Frontal cortex (tissue), 4 donors: ENCODE results near the gene PRR19. TPM values are rescaled to one million over a fixed set of nuclear protein-coding genes. Genes with fewer than 3 reads are reported as not detected.
A peak's percentile ranks its signal among the peaks of the same experiment; 100 is the strongest.
"Not testable (repeated sequence)": the region's sequence is repeated elsewhere in the genome, so short reads cannot be mapped to it uniquely, and the experiment has no call there.

ENCODE experiments used
- DNase-seq, 2 donors: peaks; one replicate each; pipeline ENCODE4 v3.0.0; 2012; ENCODE audit warnings: low spot score in 2 of 2
- FAIRE-seq: peaks from 2 replicates; lab custom pipeline; 2012; peaks lifted over from hg19 to GRCh38; lab: Jason Lieb, UNC
- total RNA-seq: library from RNA; depleted of rRNA; stranded (reverse); fragments of >200 nt; gene quantifications from one replicate; pipeline ENCODE4 v1.2.3, GENCODE V29; 2014
- donor health status: control.
- donor health status: control.
- donor health status: control.

The PRR19 gene
- total RNA-seq, 1 donor from 2014 or later: 2.0 TPM

DNA sequence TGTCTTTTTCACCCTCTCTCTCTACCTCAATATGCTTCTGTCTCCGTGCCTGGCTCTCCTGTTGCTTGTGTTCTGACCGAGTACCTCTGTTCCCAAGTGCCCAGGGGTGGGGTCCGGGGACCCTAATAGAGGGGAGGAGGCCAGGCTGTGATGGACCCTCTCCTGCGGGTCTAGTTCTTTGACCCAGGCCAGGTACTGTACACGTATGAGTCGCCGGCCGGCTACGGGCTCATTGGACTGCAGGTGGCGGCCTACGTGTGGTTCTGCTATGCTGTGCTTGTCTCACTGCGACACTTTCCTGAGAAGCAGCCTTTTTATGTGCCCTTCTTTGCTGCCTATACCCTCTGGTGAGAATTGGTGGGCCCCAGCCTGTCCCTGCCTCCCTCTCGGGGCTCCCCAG lies 15.6 kb downstream of the PRR19 start:
- FAIRE-seq (no peak), DNase-seq (no peak)

DNA sequence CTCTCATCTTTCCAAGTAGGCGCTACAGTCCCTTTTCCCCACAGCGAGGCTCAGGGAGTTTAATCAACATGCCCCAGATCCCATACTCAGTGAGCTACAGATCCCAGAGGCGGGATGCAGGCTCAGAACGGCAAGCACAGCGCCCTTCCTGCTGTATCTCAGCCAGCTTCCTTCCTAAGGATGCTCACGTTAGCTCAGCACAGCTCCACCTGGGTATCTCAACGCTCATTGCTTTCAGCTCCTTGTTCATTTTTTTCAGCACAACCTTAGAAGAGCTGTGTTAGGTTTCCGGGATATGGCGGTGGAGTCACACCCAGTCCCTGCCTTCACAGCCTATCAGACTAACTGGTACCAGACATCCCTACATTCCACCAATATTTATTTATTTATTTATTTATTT lies 20.4 kb downstream of the PRR19 start:
- no peak for FAIRE-seq
- DNase-seq: no peak

DNA sequence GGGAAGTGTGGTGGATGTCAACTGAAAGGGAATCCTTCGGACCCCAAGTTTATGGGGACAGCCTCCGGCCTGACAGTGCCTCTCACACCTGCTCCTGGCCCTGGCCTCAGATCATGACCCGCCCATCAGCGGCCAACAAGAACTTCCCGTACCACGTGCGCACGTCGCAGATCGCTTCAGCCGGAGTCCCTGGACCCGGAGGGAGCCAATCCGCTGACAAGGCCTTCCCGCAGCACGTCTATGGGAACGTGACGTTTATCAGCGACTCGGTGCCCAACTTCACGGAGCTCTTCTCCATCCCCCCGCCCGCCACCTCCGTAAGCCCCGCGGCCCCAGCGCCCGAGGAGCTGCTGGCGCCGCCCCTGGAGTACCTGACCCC lies 21.5 kb downstream of the PRR19 start:
- FAIRE-seq (no peak), DNase-seq (no peak)

DNA sequence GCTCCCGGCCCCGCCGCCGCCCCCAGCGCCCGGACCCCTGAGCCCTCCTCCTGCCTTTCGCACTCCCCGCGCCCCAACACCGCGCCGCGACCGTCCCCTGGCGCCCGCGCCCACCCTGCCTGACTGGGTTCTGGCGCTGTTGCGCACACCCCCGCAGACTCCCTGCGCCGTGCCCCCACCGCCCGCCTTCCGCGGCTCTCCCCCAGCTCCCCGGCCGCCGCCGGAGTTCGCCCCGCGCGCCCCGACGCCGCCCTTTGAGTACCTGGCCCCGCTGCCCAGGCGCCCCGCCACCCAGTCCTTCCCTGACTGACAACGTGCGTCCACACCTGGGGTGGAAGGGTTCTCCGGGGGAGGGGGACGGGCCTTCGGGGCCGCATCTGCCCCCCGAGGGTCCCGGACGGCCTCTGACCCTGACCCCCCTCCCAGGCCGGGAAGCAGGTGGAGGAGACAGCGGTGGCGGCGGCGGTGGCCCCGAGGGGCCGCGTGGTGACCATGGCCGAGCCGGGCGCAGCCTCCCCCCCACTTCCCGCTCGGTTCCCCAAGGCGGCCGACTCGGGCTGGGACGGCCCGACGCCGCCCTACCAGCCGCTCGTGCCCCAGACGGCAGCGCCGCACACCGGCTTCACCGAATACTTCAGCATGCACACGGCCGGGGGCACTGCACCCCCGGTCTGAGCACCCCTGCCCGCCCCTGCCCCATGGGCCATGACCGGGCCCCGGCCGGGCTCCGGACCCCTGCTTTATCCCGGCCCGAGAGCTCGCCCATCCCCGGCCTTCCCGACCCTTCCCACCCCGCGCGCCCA lies 22.1 kb downstream of the PRR19 start:
- FAIRE-seq (no peak), DNase-seq (no peak)

DNA sequence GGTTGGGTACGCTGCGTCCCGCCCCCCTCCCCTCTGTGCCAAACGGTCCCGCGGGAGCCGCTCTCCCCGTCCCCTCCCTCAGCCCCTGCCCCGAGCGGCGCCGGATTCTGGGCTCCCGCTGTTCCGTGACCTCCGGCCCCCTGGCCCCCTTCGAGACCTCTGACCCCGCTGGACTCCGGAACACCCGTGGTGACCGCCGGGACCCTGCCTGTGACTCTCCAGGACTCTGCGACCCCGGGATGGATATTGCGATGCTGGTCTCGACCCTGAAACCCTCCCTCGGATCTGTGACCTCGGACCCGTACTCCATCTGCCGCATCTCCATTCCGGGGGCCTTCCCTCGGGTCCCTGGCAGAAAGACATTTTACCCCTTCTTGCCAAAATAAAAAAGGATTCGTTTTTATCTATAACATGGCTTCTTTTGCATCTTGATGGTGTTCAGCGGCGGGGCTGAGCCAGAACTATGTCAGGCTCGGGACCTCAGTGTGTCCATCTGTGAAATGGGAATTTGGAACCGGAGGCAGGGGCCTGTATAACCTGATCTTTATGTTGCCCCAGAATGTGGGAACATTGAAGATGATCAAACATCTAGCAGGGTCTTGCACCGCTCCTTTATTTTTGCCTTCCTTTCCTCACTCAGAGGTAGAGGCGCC lies 22.8 kb downstream of the PRR19 start:
- DNase-seq (no peak), FAIRE-seq (no peak)

DNA sequence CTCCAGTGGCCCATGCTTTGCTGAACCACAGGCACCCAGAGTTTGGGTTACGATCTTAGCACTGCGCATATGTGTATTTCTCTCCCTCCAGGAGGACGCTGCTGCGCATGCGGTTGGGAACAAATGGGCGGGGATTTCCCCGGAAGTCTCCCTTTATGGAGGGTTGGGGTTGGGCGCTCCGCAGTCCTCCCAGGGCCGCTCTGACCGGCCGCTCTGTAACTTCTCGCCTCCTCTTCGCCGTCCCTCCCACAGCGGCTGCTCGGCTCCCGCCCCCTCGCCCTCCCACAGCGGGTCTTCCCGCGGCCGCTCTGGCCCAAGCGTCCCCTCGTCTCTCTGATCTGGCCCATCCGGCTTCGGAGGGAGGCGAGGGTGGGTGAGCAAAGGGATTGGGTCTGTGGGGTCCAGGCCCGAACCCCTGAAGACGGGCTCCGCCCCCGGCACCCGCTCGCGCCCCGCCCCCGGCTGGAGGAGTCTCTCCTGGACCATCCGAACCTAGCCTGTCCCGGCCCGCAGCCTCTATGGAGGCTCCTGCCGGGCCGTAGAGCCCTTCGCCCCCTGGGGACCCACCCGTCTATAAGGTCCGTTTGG lies 23.5 kb downstream of the PRR19 start, which contains the start of gene MEGF8:
Gene MEGF8 (plus strand): TSS at position 328 of the 588 bp plus-strand sequence. CDS start 609 bp downstream, outside the sequence.
- peak; percentile 68 for FAIRE-seq
- DNase-seq: peak; percentile 98 to 99

DNA sequence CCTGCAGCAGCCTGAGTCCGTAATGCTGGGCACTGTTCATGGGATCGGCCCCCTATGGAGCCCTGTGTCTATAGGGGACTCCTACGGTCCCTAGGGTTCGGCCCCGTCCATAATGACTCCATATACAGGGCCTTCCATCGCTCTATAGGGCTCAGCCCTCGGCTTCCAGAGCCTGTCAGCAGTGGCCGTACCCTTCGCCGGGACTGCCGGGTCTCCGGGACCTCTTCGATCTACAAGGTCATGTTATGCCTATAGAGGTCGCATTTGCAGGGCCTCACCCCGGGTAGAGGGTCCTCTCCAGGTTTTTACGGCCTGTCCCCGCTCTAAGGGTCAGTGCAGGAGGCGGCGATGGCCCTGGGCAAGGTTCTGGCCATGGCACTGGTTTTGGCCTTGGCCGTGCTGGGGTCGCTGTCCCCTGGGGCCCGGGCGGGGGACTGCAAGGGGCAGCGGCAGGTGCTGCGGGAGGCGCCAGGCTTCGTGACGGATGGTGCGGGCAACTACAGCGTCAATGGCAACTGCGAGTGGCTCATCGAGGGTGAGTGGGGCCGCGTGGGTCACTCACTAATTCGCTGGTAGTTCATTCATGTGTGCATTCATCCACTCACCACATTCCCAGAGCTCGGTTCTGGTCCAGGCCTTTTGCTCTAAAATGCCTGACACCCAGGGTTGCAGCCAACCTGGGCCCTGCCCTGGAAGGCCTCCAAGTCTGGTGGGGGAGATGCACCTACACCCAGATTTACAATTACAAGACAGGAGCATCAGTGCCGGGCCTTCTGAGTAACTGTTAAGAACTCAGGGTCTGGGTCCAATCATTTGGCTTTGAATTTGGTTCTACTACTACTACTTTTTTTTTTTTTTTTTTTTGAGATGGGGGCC lies 24.2 kb downstream of the PRR19 start:
- FAIRE-seq (no peak), DNase-seq (no peak)

DNA sequence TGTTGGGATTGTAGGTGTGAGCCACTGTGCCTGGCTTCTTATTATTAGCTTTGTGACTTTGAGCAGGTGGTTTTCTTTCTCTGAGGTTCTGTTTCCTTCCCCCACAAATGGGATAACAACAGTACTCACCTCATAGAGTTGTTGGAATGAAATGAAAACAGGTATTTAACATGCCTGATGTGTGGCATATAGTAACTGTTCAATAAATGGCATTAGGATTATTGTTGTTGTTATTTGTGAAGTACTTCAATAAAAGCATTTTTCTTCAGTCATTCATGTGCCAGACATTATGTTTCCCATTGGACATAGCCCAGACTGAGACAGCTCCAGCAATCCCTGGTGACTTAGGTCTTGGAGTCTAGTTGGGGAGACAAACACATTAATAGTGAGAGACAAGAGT lies 25.0 kb downstream of the PRR19 start:
- FAIRE-seq: no peak

DNA sequence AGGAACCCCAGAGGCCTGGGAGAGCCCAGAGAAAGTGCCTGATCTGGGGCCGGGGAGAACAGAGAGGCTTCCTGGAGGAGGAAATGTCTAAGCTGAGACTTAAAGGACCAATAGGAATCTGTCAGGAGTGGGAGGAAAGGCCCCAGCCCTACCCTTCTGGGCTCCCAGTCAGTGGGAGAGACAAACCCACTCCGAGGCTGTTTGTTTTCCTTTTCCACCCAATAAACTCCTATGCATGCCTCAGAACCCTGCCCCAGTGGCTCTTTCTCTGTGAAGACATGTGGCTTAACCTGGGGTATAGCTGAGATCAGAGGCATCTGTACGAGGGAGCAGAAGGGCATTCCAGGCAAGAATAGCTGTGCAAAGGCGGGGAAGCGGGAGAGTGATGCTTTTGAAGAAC lies 25.4 kb downstream of the PRR19 start:
- no peak for DNase-seq
- no peak for FAIRE-seq

More for the DNA sequence above, 25.0 kb downstream of the PRR19 start:
- DNase-seq: no peak

DNA sequence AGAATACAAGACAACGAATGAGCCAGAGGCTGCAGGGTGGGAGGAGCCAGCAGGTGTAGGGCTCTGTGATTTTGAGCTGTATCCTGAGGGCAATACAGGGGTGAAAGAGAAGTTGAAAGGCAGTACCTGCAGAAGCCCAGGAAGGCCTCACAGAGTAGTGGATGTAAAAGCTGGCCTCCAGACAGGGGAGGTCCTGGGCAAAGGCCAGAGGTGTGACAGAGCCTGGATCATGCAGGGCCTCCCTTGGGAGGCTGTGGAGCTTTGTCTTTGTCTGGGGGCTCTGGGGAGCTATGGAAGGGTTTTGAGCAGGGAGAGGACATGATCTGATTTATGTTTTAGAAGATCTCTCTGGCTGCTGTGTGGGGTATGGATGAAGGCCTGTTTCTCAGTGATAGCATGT lies 26.2 kb downstream of the PRR19 start:
- DNase-seq (no peak), FAIRE-seq (no peak)

DNA sequence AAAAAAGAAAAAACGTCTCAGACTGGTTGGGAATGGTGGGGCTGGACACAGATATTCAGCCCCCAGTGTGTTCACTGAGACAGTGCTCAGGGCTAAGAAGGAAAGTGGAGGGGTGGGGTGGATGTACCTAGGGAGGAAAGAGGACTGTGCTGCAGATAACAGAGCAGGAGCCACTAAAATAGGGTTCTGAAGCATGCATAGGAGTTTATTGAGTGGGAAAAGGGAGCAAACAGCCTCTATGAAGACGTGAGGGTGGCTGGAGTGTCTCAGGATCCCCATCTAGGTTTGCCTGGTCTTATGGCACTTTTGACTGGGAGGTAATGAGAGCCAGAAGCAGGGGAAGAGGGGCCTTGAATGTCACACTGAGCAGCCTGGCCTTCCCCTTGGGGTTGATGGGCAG lies 26.9 kb downstream of the PRR19 start:
- no peak for FAIRE-seq

DNA sequence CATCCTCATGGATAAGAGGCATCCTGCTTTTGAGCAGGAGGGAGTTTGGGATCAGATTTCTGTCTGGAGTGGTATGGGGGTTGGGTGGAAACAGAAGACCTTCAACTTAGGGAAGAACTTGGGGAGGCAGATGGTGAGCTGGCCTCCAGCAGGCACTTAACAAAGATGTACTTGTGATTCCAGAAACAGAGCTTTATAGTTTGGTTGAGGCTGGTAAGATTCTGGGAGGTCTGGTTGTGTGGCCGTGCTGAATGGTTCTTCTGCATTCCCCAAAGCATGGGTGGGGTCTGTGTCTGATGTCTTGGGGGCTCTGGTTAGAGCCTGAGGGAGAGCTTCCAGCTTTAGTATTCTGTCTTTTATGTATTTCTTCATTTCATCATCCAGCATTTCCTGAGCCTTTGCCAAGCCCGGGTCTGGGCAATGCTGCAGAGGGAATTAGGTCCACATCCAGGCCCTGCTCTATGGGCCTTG lies 28.3 kb downstream of the PRR19 start:
- FAIRE-seq (no peak), DNase-seq (no peak)

More for the DNA sequence above, 26.9 kb downstream of the PRR19 start:
- no peak for DNase-seq

DNA sequence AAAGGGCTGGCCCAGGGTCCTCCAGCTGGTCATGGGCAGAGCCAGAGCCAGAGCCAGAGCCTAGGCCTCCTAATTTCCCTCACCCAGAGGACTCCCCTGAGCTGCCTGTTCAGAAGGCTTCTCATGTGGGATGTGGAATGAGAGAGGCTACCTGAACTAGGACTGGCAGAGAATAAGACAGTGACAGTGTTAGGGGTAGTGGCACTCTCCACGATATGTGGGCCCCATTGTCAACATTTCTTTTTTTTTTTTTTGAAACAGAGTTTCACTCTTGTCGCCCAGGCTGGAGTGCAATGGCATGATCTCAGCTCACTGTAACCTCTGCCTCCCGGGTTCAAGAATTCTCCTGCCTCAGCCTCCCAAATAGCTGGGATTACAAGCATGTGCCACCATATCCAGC lies 29.4 kb downstream of the PRR19 start:
- not testable (repeated sequence) for DNase-seq, FAIRE-seq

DNA sequence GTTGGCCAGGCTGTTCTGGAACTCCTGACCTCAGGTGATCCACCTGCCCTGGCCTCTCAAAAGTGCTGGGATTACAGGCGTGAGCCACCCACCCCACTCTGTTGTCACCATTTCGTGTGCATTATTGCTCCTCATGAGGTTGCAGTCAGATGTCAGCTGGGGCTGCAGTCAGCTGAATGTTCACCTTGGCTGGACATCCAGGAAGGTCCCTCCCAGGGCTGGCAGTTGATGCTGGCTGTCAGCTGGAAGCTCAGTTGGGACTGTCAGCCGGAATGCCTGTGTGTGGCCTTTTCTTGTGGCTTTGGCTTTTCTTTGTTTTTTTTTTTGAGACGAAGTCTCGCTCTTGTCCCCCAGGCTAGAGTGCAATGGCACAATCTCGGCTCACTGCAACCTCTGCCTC lies 30.1 kb downstream of the PRR19 start:
- FAIRE-seq: no peak
- no peak for DNase-seq

DNA sequence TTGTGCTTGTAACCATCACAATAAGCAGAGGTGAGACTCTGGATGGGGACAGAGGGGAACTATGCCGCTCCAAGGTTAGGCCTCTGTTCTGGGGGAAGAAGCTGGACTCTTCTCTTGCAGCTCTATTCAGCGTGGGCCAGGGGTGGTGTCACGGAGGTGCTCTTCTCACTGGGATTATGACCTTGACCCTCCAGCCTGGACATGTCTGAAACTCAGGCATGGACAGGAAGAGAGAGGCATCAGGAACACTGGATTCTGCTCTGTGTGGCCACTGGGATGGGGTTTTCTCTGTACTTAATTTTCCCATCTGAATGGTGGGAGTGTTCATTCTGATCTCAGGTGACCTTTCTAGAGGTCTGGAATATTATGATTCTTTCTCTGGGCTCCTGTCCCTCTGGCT lies 31.1 kb downstream of the PRR19 start:
- FAIRE-seq (no peak), DNase-seq (no peak)

DNA sequence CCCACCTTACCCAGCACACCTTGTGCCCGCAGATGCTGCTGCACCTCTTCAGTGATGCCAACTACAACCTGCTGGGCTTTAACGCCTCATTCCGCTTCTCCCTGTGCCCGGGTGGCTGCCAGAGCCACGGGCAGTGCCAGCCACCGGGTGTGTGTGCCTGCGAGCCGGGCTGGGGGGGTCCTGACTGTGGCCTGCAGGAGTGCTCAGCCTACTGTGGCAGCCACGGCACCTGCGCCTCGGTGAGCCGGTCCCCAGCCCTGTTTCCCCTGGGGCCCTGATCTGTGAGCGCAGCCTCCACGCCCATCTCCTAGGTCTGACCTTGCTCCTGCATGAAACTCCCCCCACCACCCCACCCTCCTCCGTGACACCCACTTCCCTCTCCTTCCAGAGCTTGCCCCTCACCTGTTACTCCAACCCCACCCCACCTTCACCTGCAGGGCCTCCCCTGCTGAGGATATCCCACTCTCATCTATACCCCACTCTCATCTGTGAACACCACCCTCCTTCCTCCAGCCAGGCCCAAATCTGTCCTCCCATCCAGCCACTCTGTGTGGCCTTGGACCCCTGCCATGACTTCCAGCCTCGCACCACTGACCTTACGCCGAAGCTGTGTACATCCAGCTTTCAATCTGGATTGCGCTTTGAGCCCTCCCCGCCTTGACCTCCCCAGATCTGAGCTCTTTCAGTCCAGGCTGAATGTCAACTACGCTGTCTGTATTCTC lies 32.2 kb downstream of the PRR19 start:
- no peak for DNase-seq
- no peak for FAIRE-seq

DNA sequence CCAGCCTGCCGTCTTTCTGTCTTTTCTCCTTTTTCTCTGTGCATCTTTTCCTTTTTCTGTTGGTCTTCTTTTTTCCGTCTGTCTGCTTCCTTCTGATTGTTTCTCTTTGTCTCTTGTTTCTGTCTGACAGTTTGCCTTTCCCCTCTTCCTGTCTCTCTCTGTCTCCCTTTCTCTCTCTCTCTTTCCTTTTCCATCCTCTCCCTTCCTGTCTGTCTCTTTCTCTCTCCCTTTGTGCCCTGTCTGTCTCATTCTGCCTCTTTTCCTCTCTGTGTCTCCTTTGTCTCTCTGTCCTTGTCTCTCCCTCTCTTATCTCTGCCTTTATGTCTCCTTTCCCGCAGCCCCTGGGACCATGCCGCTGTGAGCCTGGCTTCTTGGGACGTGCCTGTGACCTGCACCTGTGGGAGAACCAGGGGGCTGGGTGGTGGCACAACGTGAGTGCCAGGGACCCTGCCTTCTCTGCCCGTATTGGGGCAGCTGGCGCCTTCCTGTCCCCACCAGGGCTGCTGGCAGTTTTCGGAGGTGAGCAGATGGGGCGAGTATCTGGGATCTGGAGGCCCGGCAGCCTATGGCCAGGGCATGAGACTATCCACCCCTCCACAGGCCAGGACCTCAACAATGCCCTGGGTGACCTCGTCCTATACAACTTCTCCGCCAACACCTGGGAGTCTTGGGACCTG lies 32.9 kb downstream of the PRR19 start:
- DNase-seq (no peak), FAIRE-seq (no peak)

DNA sequence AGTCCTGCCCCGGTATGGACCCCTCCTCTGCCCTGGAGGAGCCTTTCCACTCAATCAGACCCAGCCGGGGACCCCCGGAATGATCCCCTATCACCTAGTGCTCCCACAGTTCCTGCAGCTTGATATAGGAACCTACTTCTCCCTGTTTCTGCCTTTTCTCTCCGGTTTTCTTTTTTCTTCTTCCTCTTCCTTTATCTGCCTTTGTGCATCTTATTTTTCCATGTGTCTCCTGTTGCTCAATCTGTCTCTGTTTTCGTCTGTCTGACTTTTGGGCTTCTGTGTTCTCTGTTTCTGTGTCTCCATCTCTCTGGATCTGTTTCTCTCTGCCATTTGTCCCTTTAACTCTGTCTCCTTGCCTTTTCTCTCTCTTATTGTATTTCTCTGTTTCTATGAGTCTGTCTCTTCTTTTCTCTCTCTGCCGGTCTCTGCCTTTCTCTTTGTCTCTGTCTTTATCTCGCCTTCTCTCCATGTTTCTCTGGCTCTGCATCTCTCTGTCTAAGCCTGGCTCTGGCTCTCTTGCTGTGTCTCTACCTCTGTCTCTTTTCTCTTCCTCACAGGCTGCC lies 33.5 kb downstream of the PRR19 start:
- no peak for DNase-seq
- no peak for FAIRE-seq

DNA sequence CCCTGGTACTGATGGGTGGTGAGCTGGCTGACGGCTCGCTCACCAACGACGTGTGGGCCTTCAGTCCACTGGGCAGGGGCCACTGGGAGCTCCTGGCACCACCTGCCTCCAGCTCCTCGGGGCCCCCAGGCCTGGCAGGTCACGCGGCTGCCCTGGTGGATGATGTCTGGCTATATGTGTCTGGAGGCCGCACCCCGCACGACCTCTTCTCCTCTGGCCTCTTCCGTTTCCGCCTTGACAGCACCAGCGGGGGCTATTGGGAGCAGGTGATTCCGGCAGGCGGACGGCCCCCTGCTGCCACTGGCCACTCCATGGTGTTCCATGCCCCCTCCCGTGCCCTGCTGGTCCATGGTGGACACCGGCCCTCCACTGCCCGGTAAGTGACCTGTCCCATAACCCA lies 34.0 kb downstream of the PRR19 start:
- no peak for DNase-seq
- no peak for FAIRE-seq
